ENCODE measurements around the gene TCP11X2.
"Not testable (repeated sequence)": the region's sequence is repeated elsewhere in the genome, so short reads cannot be mapped to it uniquely, and the experiment has no call there.

TCP11X2 gene

DNA sequence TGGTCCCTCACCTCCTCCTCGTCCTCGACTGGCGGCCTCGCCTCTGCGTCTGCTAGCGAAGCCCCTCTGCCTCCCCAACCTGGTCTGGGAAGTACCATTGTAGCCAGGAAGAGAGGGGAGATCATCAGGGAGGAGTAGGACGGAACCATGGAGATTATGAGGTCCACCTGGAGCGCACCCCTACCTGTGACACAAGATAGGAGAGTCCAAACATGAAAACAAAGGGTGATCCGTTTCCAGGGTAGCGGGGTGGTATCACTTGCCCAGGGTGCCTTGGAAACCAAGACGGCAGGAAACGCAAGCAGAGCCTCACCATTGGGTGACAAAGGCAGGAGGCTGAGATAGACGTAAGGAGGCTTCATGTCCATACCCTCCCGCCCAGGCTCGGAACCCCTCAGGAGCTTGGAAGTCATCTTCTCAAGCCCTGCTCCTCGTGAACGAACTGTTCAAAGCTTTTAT lies at the start of gene TCP11X2:
Gene TCP11X2, minus strand, starts transcription at position 51 of the 459 bp plus-strand sequence.
- not testable (repeated sequence) for DNase-seq (ENCODE audit: low read depth)

- DNase-seq (ENCODE audit: low read depth) = no peak
Observed at GRCh38 chrX:102517326-102517725, 45.7 kb upstream of the TCP11X2 start.

GRCh38 chrX:102515975-102516941 lies 44.6 kb upstream of the TCP11X2 start, which contains the start of gene TMSB15A:
Gene TMSB15A (minus strand): TSS chrX:102516739.
- DNase-seq (ENCODE audit: low read depth) = no peak

DNA sequence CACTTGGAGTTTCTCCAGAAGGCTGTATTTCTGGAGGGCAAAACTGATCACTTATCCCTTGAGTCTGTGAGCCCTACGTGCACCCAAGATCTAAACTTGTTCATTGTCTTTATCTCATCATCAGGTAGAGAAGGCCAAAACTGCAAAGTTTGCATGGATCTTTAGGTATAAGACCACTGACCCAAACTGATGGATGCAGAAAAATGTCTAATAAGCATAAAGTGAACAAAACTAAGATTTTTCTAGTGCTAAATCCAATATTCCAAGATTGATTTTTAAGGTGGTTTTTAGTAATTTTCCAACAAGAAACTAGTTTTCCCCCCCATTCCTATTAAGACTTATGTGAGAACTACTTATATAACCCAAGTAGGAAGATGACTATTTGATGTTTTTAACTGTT lies 42.9 kb upstream of the TCP11X2 start:
- no peak for DNase-seq (ENCODE audit: low read depth)

DNA sequence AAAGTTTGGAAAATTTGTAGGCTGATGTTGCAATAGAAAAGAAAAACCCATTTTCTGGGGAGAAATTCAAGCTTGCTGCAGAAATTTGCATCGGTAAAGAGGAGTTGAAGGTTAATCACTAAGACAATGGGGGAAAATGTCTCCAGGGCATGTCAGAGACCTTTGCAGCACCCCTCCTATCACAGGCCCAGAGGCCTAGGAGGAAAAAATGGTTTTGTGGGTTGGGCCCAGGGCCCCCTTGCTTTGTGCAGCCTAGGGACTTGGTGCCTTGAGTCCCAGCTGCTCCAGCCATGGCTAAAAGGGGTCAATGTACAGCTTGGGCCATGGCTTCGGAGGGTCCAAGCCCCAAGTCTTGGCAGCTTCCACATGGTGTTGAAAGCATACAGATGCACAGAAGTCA lies 27.1 kb upstream of the TCP11X2 start:
- DNase-seq (ENCODE audit: low read depth) = no peak

DNA sequence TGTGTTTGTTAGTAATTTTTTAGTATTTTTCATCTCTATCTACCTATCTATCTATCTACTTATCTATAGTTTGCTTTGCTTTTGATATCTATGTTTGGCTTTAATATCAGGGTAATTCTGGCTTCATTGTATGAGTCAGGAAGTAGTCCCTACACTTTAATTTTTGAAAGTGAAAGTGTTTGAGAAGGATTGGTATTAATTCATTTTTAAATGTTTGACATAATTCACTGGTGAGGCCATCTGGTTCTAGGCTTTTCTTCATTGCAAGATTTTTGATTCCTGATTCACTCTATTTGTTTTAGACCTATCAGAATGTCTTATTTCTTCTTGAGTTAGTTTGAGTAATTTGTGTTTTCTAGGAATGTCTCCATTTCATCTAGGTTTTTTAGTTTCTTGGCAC lies 20.2 kb upstream of the TCP11X2 start:
- DNase-seq (ENCODE audit: low read depth) = no peak

DNA sequence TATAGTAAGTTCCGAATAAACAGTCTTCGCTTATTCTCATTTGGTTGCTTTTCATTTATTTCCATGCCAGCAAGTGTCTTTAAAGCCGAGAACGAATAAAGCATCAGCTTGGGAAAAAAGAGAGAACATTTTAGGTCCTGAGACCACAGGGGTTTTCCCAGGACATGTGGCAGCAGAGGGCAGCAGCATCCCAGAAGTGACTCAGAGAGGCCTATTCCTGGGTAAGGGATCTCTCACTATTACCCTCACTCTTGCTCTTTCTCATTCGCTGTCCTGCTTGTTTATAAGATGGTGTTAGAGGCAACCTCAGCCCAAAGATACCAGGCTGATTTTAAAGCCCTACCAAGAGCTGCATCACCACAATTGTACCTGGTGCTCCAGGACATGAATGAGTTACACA lies 7.2 kb upstream of the TCP11X2 start:
- DNase-seq (ENCODE audit: low read depth) = not testable (repeated sequence)

DNA sequence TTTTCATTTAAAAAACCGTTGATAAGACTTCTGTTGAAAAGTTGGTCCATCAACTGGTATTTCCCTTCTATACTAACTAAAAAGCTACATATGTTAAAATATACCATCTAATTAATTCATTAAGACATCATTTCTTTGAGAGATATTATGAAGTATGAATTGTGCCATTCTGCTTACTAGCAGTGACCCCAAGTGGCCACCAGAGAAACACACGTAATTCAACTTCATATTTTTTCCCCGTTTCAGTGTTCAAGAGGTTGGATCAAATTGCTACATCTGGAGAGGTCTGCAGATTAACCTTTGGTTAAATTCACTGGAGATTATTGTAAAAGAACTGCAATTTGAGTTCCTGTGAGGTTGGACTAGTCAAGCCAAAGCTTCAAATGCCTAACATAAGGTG lies 1.4 kb downstream of the TCP11X2 start:
- DNase-seq (ENCODE audit: low read depth) = not testable (repeated sequence)

DNA sequence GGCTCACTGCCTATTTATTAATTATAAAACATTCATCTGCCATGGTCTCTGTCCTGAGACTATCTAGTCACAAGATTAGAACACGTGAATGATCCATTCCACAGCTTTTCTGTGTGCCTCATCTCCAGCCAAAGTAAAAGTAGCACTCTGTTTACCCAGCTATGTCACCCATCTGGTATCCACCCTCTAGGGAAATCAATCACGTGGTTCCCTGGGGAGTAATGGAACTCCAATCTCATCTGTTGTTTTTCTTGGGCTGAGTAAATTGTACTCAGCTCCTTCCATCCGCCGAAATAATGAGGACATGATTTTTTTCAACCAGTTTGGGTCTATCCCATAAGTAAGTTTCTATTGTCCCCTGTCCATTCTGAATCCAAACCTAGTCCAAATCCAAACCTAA lies 13.0 kb downstream of the TCP11X2 start:
- DNase-seq (ENCODE audit: low read depth) = not testable (repeated sequence)

- not testable (repeated sequence) for DNase-seq (ENCODE audit: low read depth)
Observed at GRCh38 chrX:102439908-102440307, 31.7 kb downstream of the TCP11X2 start, which contains the start of gene NXF2B. Gene NXF2B (minus strand): TSS chrX:102440008. CDS start chrX:102380036, 59,972 bp downstream.

GRCh38 chrX:102414493-102414892 lies 57.1 kb downstream of the TCP11X2 start:
- not testable (repeated sequence) for DNase-seq (ENCODE audit: low read depth)

Data from activated gamma-delta T cell treated with anti-CD3 and anti-CD28 coated beads, Interleukin-2, amount 50 U/mL, for 16 hours (primary cell).